ENCODE results near the gene SPSB3.
A peak's percentile ranks its signal among the peaks of the same experiment; 100 is the strongest.

DNA sequence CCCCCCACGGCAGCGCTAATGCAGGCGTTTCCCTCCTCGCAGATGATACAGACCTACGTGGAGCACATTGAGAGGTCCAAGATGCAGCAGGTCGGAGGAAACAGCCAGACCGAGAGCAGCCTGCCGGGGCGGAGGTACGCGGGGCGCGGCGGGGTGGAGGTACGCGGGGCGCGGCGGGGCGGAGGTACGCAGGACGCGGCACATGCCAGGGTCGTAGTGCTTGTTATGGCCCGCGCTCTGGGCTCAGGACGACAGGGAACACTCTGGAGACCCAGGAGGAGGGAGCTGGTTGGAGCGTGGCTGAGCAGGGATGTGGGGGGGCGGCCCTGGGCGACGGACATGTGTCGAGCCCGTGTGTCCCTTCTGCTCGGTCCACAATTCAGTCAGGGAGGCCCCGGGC, 52.9 kb downstream of the SPSB3 start:
- TF ChIP-seq, protein P1, sequence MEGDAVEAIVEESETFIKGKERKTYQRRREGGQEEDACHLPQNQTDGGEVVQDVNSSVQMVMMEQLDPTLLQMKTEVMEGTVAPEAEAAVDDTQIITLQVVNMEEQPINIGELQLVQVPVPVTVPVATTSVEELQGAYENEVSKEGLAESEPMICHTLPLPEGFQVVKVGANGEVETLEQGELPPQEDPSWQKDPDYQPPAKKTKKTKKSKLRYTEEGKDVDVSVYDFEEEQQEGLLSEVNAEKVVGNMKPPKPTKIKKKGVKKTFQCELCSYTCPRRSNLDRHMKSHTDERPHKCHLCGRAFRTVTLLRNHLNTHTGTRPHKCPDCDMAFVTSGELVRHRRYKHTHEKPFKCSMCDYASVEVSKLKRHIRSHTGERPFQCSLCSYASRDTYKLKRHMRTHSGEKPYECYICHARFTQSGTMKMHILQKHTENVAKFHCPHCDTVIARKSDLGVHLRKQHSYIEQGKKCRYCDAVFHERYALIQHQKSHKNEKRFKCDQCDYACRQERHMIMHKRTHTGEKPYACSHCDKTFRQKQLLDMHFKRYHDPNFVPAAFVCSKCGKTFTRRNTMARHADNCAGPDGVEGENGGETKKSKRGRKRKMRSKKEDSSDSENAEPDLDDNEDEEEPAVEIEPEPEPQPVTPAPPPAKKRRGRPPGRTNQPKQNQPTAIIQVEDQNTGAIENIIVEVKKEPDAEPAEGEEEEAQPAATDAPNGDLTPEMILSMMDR (IDR thresholded peaks at IDR 0.05 in 8 of 11, conservative IDR thresholded peaks at IDR 0.05 in 3 of 11), result no peak
- peak in 1 of 3 donors; percentile 21 for TF ChIP-seq POLR2AphosphoS5 (IDR thresholded peaks at IDR 0.05)
